SK-N-SH treated with all-trans-retinoic acid at 6 μM for 48 hours (cell line): ENCODE measurements around the gene NAA60.

Experiments
- ATAC-seq: fragments of 200-7000 bp; cut with Tn5 transposase; 3 replicates; pipeline ENCODE4 v1.9.1; 2020; ENCODE audit warnings: mild to moderate bottlenecking, moderate library complexity
- ARNTL ChIP-seq: fragments of 450-650 bp; formaldehyde crosslinking; IDR thresholded peaks from 2 replicates; pipeline ENCODE4 v1.5.0; 2020; ENCODE audit warnings: low read depth, mild to moderate bottlenecking, moderate library complexity, borderline replicate concordance
- BACH2 ChIP-seq: fragments of 250-450 bp; sonication (Bioruptor Pico); IDR thresholded peaks from 2 replicates; pipeline ENCODE4 v1.9.0; 2021; ENCODE audit warnings: mild to moderate bottlenecking, borderline replicate concordance
- CSDC2 ChIP-seq: fragments of 250-450 bp; sonication (Bioruptor Pico); IDR thresholded peaks from 2 replicates; pipeline ENCODE4 v1.5.0; 2020; ENCODE audit warnings: mild to moderate bottlenecking, moderate library complexity
- ESRRG ChIP-seq: fragments of 250-450 bp; sonication (Bioruptor Pico); IDR thresholded peaks from 2 replicates; pipeline ENCODE4 v1.6.1; 2021; ENCODE audit warnings: mild to moderate bottlenecking
- GLIS3 ChIP-seq: fragments of 250-450 bp; sonication (Bioruptor Pico); IDR thresholded peaks from 2 replicates; pipeline ENCODE4 v1.5.0; 2020; ENCODE audit warnings: mild to moderate bottlenecking, moderate library complexity
- ISL1 ChIP-seq: fragments of 250-450 bp; sonication (Bioruptor Pico); IDR thresholded peaks from 2 replicates; pipeline ENCODE4 v2.1.2; 2022; ENCODE audit warnings: mild to moderate bottlenecking, moderate library complexity
- OSR1 ChIP-seq: fragments of 250-450 bp; sonication (Bioruptor Pico); IDR thresholded peaks from 2 replicates; pipeline ENCODE4 v1.8.0; 2022; ENCODE audit warnings: moderate library complexity, mild to moderate bottlenecking, inconsistent platforms
- PPARA ChIP-seq: fragments of 250-450 bp; sonication (Bioruptor Pico); IDR thresholded peaks from 2 replicates; pipeline ENCODE4 v1.5.0; 2020; ENCODE audit warnings: mild to moderate bottlenecking, borderline replicate concordance
- SNAI2 ChIP-seq: fragments of 250-450 bp; sonication (Bioruptor Pico); IDR thresholded peaks from 2 replicates; pipeline ENCODE4 v1.5.0; 2020; ENCODE audit warnings: mild to moderate bottlenecking, moderate library complexity
- TCF4 ChIP-seq: fragments of 250-450 bp; sonication (Bioruptor Pico); IDR thresholded peaks from 2 replicates; pipeline ENCODE4 v1.8.0; 2021; ENCODE audit warnings: mild to moderate bottlenecking, moderate library complexity, borderline replicate concordance
- ZC3H10 ChIP-seq: fragments of 250-450 bp; sonication (Bioruptor Pico); IDR thresholded peaks from 2 replicates; pipeline ENCODE4 v1.5.1; 2021; ENCODE audit warnings: mild to moderate bottlenecking, moderate library complexity
- ZFP3 ChIP-seq: fragments of 250-450 bp; sonication (Bioruptor Pico); IDR thresholded peaks from 2 replicates; pipeline ENCODE4 v1.5.0; 2020; ENCODE audit warnings: mild to moderate bottlenecking, moderate library complexity
- ZFP30 ChIP-seq: fragments of 450-650 bp; formaldehyde crosslinking; IDR thresholded peaks from 2 replicates; pipeline ENCODE4 v1.5.0; 2022; ENCODE audit warnings: mild to moderate bottlenecking, moderate library complexity
- ZNF565 ChIP-seq: fragments of 450-650 bp; formaldehyde crosslinking; conservative IDR thresholded peaks from 2 replicates; pipeline ENCODE4 v1.5.0; 2020; ENCODE audit warnings: low read depth, mild to moderate bottlenecking, moderate library complexity
- ZNF8 ChIP-seq: fragments of 450-650 bp; formaldehyde crosslinking; IDR thresholded peaks from 2 replicates; pipeline ENCODE4 v1.5.0; 2020; ENCODE audit warnings: mild to moderate bottlenecking, moderate library complexity
- TF ChIP-seq, protein P1 (sequence below): fragments of 250-450 bp; sonication (Bioruptor Pico); IDR thresholded peaks from 2 replicates; pipeline ENCODE4 v1.5.1; 2021; ENCODE audit warnings: mild to moderate bottlenecking, moderate library complexity
- TF ChIP-seq, protein P2 (sequence below): fragments of 250-450 bp; sonication (Bioruptor Pico); IDR thresholded peaks from 2 replicates; pipeline ENCODE4 v1.8.0; 2020; ENCODE audit warnings: mild to moderate bottlenecking, moderate library complexity, borderline replicate concordance
- TF ChIP-seq, protein P3 (sequence below): fragments of 250-450 bp; sonication (Bioruptor Pico); IDR thresholded peaks from 2 replicates; pipeline ENCODE4 v1.5.0; 2020; ENCODE audit warnings: mild to moderate bottlenecking, moderate library complexity
- TF ChIP-seq, protein P4 (sequence below): fragments of 250-450 bp; sonication (Bioruptor Pico); IDR thresholded peaks from 2 replicates; pipeline ENCODE4 v1.8.0; 2021; ENCODE audit warnings: low read depth, mild to moderate bottlenecking, moderate library complexity, borderline replicate concordance
- TF ChIP-seq, protein P5 (sequence below): fragments of 250-450 bp; sonication (Bioruptor Pico); IDR thresholded peaks from 2 replicates; pipeline ENCODE4 v1.5.1; 2020; ENCODE audit warnings: low read depth, mild to moderate bottlenecking, moderate library complexity

The NAA60 gene

DNA sequence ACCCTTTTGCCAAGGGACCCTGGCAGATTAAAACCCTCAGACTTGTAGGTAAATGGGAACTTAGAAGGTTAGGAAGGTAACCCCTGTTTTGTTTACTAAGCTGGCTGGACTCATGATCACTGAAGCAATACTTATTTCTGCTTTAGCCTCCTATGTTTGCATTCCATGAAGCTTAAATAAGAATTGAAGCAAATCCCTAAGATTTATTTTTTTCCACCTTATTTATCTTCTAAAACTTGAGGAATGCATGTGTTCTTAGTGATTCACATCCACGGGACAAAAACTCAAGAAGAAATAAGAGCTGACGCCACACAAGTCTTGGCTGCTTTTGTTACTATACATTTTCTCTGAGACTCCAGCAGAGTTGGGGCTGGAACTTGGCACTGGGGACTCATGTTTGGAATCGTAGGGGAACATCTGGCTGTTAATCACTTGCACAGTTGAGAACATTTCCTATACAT lies 92.8 kb downstream of the NAA60 start:
- TF ChIP-seq TCF4 (CRISPR knock-in tag) (no peak), GLIS3 (CRISPR knock-in tag) (no peak), CSDC2 (CRISPR knock-in tag) (no peak), ARNTL (no peak), ZFP30 (CRISPR knock-in tag) (no peak), ESRRG (CRISPR knock-in tag) (no peak), SNAI2 (CRISPR knock-in tag) (no peak), ISL1 (CRISPR knock-in tag) (no peak), ZNF565 (CRISPR knock-in tag) (no peak), OSR1 (CRISPR knock-in tag) (no peak), ZC3H10 (CRISPR knock-in tag) (no peak), BACH2 (CRISPR knock-in tag) (no peak), PPARA (CRISPR knock-in tag) (no peak), ZFP3 (CRISPR knock-in tag) (no peak), ZNF8 (CRISPR knock-in tag) (no peak)
- TF ChIP-seq, protein P1, sequence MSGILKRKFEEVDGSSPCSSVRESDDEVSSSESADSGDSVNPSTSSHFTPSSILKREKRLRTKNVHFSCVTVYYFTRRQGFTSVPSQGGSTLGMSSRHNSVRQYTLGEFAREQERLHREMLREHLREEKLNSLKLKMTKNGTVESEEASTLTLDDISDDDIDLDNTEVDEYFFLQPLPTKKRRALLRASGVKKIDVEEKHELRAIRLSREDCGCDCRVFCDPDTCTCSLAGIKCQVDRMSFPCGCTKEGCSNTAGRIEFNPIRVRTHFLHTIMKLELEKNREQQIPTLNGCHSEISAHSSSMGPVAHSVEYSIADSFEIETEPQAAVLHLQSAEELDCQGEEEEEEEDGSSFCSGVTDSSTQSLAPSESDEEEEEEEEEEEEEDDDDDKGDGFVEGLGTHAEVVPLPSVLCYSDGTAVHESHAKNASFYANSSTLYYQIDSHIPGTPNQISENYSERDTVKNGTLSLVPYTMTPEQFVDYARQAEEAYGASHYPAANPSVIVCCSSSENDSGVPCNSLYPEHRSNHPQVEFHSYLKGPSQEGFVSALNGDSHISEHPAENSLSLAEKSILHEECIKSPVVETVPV (CRISPR knock-in tag) = no peak
- TF ChIP-seq, protein P2, sequence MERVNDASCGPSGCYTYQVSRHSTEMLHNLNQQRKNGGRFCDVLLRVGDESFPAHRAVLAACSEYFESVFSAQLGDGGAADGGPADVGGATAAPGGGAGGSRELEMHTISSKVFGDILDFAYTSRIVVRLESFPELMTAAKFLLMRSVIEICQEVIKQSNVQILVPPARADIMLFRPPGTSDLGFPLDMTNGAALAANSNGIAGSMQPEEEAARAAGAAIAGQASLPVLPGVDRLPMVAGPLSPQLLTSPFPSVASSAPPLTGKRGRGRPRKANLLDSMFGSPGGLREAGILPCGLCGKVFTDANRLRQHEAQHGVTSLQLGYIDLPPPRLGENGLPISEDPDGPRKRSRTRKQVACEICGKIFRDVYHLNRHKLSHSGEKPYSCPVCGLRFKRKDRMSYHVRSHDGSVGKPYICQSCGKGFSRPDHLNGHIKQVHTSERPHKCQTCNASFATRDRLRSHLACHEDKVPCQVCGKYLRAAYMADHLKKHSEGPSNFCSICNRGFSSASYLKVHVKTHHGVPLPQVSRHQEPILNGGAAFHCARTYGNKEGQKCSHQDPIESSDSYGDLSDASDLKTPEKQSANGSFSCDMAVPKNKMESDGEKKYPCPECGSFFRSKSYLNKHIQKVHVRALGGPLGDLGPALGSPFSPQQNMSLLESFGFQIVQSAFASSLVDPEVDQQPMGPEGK (CRISPR knock-in tag) = no peak
- TF ChIP-seq, protein P3, sequence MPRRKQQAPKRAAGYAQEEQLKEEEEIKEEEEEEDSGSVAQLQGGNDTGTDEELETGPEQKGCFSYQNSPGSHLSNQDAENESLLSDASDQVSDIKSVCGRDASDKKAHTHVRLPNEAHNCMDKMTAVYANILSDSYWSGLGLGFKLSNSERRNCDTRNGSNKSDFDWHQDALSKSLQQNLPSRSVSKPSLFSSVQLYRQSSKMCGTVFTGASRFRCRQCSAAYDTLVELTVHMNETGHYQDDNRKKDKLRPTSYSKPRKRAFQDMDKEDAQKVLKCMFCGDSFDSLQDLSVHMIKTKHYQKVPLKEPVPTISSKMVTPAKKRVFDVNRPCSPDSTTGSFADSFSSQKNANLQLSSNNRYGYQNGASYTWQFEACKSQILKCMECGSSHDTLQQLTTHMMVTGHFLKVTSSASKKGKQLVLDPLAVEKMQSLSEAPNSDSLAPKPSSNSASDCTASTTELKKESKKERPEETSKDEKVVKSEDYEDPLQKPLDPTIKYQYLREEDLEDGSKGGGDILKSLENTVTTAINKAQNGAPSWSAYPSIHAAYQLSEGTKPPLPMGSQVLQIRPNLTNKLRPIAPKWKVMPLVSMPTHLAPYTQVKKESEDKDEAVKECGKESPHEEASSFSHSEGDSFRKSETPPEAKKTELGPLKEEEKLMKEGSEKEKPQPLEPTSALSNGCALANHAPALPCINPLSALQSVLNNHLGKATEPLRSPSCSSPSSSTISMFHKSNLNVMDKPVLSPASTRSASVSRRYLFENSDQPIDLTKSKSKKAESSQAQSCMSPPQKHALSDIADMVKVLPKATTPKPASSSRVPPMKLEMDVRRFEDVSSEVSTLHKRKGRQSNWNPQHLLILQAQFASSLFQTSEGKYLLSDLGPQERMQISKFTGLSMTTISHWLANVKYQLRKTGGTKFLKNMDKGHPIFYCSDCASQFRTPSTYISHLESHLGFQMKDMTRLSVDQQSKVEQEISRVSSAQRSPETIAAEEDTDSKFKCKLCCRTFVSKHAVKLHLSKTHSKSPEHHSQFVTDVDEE (CRISPR knock-in tag) = no peak
- TF ChIP-seq, protein P4, sequence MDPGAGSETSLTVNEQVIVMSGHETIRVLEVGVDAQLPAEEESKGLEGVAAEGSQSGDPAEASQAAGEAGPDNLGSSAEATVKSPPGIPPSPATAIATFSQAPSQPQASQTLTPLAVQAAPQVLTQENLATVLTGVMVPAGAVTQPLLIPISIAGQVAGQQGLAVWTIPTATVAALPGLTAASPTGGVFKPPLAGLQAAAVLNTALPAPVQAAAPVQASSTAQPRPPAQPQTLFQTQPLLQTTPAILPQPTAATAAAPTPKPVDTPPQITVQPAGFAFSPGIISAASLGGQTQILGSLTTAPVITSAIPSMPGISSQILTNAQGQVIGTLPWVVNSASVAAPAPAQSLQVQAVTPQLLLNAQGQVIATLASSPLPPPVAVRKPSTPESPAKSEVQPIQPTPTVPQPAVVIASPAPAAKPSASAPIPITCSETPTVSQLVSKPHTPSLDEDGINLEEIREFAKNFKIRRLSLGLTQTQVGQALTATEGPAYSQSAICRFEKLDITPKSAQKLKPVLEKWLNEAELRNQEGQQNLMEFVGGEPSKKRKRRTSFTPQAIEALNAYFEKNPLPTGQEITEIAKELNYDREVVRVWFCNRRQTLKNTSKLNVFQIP = no peak
- TF ChIP-seq, protein P5, sequence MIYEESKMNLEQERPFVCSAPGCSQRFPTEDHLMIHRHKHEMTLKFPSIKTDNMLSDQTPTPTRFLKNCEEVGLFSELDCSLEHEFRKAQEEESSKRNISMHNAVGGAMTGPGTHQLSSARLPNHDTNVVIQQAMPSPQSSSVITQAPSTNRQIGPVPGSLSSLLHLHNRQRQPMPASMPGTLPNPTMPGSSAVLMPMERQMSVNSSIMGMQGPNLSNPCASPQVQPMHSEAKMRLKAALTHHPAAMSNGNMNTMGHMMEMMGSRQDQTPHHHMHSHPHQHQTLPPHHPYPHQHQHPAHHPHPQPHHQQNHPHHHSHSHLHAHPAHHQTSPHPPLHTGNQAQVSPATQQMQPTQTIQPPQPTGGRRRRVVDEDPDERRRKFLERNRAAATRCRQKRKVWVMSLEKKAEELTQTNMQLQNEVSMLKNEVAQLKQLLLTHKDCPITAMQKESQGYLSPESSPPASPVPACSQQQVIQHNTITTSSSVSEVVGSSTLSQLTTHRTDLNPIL (CRISPR knock-in tag) = no peak
- ATAC-seq = no peak
